Ureter (tissue), 1 donor: ENCODE data around the gene TNN. TPM values are rescaled to one million over a fixed set of nuclear protein-coding genes. Genes with fewer than 3 reads are reported as not detected.
"Not testable (repeated sequence)": the region's sequence is repeated elsewhere in the genome, so short reads cannot be mapped to it uniquely, and the experiment has no call there.

Experiments used
- DNase-seq: peaks from one replicate; pipeline ENCODE4 v3.0.0-alpha.2; 2020; ENCODE audit warnings: low spot score
- total RNA-seq: library from RNA; stranded (reverse); gene quantifications from one replicate; pipeline ENCODE4 v1.2.4, GENCODE V29; 2023
- donor health status: DM: yes; HTN: yes; CAD: no.

TNN gene
- total RNA-seq, 1 donor from 2014 or later: not detected

DNA sequence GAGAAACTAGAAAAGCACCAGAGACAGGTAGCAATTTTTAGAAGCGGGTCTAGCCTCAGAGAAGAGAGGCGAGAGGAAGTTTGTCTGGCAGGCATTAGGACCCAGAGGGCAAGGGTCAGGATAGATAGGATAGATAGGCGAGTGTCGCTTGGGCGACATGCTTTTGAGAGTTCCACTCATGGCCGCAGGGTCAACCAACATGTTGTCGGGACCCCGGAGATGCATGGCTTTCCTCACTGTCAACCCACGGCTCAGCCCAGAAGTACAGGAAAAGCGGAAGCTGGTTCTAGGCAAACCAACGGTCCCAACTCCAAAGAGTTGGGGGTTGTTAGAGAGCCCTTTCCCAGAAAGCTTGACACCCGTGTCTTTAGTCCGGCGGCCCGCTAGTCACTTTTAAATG lies 38.9 kb downstream of the TNN start:
- DNase-seq: not testable (repeated sequence)

DNA sequence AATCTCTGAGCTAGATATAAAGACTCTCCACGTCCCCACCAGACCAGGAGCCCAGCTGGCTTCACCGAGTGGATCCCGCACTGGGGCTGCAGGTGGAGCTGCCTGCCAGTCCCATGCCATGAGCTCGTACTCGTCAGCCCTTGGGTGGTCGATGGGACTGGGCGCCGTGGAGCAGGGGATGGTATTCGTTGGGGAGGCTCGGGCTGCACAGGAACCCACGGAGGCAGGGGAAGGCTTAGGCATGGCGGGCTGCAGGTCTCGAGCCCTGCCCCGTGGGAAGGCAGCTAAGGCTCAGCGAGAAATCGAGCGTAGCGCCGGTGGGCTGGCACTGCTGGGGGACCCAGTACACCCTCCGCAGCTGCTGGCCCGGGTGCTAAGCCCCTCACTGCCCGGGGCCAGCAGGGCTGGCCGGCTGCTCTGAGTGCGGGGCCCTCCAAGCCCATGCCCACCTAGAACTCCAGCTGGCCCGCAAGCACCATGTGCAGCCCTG lies 40.7 kb downstream of the TNN start:
- not testable (repeated sequence) for DNase-seq

DNA sequence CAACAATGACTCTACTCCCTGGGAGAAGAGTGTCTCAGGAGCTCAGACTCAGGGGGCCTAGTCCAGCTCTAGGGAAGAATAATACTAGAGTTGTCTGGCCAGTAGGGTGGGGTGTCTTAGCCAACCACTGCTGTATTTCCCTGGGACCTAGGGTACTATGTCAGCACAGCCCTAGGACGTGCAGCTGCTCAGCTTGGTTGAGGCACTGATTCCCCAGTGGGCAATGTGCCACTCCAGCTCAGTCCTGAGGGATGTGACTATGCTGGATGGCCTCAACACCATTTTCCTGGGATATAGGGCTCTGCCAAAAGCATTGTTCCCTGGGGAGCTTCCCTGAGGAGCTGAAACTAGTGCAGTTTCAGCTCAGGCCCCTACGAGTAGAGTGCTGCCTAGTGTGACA lies 47.4 kb downstream of the TNN start:
- DNase-seq: no peak

DNA sequence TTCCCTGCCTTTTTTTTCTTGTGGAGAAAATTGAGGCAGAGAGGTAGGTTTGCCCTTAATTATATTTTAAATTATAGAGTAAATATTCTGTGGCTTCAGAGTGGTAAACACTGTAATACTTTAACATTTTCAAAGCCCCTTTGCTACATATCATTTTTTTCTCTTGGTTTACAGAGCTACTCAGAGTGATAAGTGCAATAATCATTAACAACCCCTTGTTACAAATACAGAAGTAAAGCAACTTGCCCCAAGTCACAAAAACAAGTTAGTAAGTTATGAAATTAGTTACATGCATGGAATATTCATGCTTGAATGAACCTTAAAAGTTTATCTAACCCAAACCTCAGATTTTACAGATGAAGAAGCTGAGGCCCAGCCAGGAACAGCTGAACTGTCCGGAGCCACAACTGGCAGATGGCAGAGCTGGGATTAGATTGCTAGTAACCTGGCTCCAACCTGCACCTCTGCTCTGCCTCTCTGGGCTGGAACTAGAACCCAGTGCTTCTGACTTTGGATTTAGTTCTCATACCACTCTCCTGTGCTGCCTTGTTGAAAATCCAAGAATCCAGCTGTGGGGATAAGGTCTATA lies 48.7 kb downstream of the TNN start:
- no peak for DNase-seq

DNA sequence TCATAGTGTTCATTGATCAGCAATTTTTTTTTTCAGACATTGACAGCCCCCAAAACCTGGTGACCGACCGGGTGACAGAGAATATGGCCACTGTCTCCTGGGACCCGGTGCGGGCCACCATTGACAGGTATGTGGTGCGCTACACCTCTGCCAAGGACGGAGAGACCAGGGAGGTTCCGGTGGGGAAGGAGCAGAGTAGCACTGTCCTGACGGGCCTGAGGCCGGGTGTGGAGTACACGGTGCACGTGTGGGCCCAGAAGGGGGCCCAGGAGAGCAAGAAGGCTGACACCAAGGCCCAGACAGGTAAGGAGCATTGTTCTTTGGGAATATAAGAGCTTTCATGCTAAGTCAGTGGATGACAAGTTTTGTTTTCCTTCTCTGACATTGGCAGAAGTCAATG lies 49.3 kb downstream of the TNN start:
- DNase-seq: no peak

DNA sequence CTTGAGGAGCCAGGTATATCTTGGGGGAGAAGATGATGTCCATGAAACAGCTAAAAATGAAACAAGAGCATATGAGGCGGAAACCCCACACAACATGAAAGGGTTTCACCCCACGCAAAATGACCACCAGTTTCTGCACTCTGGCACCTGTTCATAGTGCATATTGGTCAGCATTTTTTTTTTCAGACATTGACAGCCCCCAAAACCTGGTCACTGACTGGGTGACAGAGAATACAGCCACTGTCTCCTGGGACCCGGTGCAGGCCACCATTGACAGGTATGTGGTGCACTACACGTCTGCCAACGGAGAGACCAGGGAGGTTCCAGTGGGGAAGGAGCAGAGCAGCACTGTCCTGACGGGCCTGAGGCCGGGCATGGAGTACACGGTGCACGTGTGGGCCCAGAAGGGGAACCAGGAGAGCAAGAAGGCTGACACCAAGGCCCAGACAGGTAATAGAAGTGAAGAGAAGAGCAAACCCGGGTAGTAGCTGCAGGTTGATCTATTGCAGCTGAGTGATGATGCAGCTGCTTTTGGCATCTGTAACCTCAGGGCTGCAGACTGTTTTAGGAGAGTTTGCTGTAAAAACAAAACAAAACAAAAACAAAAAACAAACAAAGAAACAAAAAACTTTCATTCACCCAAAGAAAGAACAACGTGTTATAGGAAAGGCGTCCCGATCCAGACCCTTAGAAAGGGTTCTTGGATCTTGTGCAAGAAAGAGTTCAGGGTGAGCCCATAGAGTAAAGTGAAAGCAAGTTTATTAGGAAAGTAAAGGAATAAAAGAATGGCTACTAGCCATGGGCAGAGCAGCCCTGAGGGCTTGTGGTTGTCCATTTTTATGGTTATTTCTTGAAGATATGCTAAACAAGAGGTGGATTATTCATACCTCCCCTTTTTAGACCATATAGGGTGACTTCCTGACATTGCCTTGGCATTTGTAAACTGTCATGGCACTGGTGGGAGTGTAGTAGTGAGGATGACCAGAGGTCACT lies 51.0 kb downstream of the TNN start:
- DNase-seq: no peak

DNA sequence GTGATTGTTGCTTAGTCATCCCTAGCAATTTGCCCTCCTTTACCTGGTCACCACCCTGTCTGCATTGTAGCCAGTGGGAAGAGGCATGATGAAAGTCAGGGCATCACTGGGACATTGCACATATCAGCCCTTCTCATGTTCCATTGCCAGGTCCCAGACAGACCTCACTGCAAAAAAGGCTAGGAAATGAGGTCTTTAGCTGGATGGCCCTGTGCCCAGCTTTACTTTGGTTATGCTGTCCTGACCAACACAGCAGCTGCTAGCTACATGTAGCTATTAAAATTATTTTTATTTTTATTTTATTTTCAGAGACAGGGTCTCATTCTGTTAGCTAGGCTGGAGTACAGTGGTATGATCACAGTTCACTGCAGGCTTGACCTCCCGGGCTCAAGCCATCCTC lies 52.9 kb downstream of the TNN start:
- no peak for DNase-seq

DNA sequence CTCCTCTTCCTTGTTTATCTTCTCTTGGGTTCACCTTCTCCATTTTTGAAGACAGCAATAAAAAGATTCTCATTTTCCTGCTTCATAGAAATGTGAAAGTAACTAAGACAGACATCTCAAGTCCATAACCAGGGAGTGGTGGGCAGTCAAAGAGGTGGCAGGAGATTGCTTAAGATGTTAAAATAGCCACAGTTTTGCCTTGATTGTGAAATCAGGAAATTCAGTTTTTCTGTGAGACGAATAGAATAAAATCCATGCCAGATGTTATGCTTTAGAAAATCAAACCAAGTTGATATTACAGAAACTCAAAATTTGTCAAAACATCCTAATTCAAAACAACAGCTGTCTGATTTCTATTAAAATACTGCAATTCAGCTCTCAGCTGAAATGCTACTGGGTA lies 57.2 kb downstream of the TNN start:
- DNase-seq: no peak

DNA sequence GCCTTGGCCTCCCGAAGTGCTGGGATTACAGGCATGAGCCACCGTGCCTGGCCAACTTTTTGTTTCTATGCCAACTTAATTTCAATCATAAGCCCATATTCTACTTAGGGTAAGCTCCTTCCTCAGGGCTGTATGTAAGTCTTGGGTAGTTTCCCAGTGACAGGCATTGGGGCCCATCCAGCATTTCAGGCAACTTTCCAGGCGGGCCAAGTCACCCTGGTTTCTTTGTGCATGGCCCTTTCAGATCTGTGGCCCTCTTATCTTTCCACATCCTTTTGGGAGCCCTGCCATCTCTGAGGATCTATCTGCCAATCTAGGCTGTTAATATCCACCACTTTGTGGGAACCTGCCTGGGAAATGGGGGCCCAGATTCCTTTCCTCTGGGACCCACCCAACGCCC lies 58.7 kb downstream of the TNN start:
- no peak for DNase-seq

DNA sequence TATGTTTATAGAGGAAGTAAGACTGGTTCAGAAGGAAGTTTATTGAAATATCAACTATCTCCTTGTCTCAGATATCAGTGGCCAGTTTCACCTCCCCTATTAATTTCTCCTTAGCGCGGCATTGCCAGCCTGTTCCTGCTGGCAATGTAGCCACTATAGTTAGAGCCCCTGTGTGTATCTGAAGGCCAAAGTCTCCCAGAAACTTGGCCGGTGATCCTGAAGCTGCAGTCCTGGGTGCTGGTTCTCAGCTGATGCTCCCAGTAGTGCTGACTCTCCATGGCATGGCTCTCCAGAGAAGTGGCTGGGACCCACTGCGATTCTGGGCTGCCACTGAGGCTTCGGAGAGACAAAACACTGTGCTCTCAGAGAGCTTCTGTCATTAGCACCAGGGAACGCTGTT lies 59.9 kb downstream of the TNN start:
- no peak for DNase-seq

DNA sequence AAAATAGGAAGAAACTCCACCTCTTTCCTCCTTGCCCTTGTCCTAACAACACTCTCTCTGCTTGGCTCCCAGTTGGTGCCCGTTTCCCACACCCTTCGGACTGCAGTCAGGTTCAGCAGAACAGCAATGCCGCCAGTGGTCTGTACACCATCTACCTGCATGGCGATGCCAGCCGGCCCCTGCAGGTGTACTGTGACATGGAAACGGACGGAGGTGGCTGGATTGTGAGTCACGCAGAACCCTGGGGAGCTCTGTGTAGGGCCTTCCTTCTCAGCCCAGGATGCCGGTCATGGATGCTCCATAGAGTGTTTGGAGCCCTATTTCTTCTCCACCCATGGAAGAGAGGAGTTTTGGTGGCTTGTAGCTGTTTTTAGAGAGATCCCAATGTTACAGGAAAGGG lies 60.9 kb downstream of the TNN start:
- DNase-seq: no peak

DNA sequence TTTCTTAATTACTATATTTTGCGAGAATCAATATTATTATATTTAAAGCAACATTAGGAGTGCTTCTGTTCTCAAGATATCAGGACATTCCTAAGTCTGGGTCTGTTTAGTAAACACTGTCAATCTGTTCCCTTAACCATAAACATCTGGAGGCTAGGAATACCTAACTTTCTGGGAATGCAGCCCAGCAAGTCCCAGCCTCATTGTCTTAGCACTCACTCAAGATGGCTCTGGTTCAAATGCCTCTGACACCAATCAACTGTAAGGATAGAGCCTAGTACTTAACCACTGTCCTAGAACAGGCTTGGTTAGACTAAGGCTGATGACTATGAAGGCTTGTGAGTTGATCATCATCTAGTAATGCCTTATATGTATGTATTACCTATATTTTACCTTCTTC lies 61.5 kb downstream of the TNN start:
- no peak for DNase-seq

DNA sequence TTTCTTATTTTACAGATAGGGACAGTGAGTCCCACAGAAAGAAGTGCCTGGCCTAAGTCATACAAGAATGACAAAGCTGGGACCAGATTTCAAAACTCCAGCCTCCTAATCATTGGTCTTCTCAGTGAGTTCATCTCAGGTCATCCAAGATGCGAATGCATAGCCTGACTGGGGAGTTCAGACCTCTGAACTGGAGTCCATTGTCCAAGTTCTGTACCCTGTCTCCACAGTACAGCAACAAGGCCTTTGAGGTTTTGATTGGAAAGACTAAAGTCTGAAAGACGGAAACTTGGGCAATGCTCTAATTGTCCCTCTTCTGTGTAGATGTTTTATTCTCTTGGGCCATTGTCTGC lies 62.0 kb downstream of the TNN start:
- no peak for DNase-seq

DNA sequence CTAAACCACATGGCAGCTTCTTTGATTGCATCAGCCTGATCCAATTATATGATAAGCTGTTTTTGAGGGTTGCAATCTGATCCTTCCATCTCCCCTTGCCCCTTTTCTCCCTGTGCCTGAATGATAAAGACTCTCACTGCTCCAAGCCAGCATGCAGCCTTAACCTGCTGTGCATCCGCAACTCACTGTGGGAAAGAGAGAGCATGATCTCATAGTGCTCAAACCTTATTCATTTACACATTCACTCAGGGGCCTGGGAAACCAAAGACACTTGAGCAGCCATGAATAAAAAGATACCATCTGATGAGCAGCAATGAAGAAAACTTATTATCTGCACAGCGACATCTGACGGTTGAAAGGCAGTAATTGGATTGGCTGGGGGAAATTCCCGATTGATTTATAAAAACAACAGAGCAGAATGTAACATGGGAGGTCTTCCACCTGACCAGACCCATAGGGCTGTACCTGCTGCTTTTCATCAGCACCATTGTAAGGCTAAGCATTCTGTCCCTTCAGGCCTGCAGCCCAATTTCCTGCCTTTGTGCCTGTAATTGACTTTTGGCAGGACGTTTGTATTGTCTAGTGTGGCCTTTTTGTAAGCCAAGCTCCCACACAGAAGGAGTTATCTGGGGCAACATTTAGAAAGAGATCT lies 62.5 kb downstream of the TNN start:
- DNase-seq: no peak

DNA sequence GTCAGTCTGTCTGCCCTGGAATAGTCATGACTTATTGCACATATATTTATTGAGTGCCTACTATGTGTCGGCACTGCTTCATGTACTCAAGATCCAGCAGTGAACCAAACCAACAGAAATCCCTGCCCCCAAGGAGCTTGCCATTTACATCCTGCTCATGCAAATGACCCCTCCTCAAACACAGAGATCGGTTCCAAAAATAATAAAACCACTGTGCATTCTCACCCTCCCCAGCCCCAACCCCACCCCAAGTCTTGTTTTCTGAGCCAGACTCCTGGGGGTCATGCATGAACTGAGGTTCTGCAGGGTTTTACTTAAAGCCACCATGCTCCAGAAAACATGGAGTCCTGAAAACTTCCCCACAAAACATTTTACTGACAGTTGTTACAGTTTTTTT lies 63.0 kb downstream of the TNN start:
- DNase-seq: no peak

DNA sequence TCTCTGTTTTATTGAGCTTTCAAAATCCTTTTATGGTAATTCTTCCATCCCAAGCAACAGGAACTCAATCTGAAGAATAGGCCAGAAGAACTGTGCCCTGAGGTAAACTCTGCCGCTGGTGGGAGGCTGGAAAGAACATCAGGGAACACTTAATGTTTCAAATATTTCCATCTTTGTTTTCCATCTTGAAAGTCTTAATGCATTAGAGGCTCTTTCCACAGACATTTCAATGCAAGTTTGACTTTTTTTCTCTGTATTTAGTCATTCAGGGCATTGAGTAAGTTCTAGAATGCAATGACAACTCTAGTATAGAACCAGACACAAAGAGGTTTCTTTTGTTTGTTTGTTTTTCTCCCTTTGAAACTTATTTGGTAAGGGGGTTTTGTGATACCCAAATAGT lies 63.5 kb downstream of the TNN start:
- no peak for DNase-seq

DNA sequence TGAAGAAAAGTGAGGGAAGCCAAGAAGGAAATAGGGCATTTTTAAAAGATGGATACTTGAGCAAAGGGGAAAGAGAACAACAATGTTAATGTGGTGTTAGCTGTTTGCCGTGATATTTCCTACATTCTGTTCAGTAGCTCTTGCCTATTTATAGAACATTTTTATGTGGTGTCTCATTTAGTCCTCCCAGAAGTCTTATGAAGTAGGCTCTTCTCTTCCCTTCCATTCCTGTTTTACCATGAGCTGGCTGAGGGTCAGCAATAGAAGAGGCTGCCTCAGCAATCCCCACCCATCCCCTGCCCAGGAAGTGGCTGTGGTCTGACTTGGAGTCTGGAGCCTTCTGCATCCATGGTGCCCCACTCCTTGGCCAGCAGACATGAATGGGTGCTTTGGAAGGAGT lies 64.8 kb downstream of the TNN start:
- DNase-seq: no peak

DNA sequence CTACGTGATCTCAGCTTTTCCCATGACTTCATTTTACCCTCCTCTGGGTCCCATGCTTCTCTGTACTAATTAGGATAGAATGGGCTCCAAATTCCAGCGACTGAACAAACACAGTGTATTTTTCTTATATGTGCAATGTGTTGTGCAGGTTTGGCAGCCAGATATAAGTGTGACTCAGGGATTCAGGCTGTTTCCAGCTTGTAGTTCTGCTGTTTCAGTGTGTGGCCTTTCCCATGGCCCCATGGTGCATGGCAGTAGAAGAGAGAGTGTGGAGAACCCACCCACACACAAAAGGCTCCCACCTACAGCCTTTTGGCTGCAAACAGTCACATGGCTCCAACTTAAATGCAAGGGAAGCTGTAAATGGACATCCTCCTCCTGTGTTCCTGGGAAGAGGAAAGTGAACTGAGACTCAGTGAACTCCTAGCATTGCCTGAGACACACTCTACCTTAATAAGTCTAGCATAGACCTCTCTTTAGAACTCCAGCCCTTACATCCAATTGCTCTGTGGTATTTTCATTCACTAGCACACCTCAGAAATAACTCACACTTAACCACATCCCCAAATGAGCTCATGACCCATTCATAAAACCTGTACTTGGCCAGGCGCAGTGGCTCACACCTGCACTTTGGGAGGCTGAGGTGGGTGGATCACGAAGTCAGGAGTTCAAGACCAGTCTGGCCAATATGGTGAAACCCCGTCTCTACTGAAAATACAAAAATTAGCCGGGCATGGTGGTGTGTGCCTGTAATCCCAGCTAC lies 66.2 kb downstream of the TNN start:
- DNase-seq: no peak

DNA sequence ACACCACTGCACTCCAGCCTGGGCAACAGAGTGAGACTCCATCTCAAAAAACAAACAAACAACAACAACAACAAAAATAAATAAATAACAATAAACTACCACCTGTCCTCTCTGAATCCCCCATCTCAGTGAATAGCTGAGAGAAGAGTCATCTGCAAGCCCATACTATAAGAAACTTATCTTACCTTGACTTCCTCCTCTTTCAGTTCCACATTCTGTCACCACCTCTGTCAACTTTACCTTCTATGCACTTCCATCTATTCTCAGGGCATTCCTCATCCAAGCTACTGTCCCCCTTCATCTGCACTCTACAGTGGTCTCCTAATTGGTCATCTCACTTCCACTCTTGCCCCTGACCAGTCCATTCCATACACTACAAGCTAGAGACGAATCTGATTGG lies 66.9 kb downstream of the TNN start:
- no peak for DNase-seq

DNA sequence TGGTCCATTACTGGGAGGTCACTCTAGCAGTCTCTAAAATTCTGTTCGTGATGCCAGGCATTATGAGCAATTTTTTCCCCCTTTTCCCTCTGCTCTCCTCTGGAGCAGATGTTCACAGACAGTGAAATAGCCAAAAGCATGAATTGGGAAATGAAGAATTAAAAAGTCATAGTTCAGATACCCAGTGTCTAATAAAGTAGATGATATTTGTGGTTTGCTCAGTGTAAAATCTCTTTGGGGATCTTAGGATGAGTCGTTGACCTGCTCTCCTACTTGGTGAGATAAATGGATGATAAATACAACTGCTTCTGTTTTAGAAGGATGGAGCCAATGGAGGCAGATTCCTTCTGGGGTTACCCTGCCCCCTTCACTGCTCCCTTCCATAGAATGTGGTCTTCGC lies 68.6 kb downstream of the TNN start:
- DNase-seq: no peak

DNA sequence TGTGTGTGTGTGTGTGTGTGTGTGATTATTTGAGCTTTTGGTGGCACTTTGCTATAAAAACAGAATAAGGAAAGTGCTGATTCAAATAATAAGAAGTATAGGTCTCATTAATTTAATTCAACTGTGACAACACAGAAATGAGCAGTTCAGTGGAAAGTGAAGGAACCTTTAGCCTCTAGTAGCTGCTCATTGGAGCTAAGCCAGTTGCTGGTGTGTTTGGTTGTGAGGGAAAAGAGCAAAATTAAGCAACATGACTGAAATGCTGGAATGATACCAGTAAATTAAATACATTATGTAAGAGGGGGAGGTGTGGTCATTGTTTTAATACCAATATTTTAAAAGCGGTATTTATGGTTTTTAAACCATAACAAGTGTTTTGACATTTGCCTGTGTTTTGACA lies 69.7 kb downstream of the TNN start:
- DNase-seq: no peak

DNA sequence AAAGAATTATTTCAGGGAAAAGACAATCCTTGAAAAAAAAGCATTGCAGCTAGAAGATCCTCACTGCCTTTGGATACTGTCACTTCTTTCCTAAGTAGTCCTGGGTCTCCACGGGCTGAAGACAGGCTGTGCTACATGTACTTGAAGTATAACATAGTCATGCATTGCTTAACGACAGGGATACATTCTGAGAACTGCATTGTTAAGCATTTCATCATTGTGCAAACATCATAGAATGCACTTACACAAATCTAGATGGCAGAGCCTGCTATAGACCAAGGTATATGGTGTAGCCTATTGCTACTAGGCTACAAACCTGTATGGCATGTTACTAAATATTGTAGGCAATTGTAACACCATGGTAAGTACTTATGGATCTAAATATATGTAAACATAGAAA lies 70.9 kb downstream of the TNN start:
- no peak for DNase-seq
